Activated naive CD4-positive, alpha-beta T cell treated with anti-CD3 and anti-CD28 coated beads, Interleukin-2, amount 50 U/mL, for 72 hours (primary cell): ENCODE data around the gene SLC25A5. TPM values are rescaled to one million over a fixed set of nuclear protein-coding genes. Genes with fewer than 3 reads are reported as not detected.

Experiments
- total RNA-seq, 2 donors: library from RNA; stranded (reverse); gene quantifications; one replicate each; pipeline ENCODE4 v1.2.3, GENCODE V29; 2022

Gene SLC25A5
- total RNA-seq, 2 donors from 2014 or later, result 598 to 874 TPM

Other genes starting within 250 kb of the SLC25A5 start
- 10 to 100 TPM; 22.2 to 35.0 TPM for gene PGRMC1, start 232.2 kb upstream of the SLC25A5 start, total RNA-seq
- 1 to 10 TPM; 1.8 to 9.2 TPM for gene SLC25A43, start 69.1 kb upstream of the SLC25A5 start, total RNA-seq
- 10 to 100 TPM; 22.0 to 25.5 TPM for gene STEEP1, start 97.0 kb downstream of the SLC25A5 start, total RNA-seq
- 10 to 100 TPM; 48.1 to 78.2 TPM for gene UBE2A, start 106.1 kb downstream of the SLC25A5 start, total RNA-seq
- gene NKRF, start 138.0 kb downstream of the SLC25A5 start, total RNA-seq, result 10 to 100 TPM; 17.1 to 21.9 TPM
- gene SEPTIN6, start 224.7 kb downstream of the SLC25A5 start, total RNA-seq, result 100 to 1,000 TPM; 110 to 233 TPM